K562 (cell line): Measurements from ENCODE around the gene LMOD1. TPM values are rescaled to one million over a fixed set of nuclear protein-coding genes. Genes with fewer than 3 reads are reported as not detected.
A peak's percentile ranks its signal among the peaks of the same experiment; 100 is the strongest.

Source experiments
- BACH1 ChIP-seq: fragments of 200-800 bp; sonication (Bioruptor generic); IDR thresholded peaks from 2 replicates; pipeline ENCODE4 v1.6.1; 2016; ENCODE audit warnings: missing genetic modification characterization, missing compliant biosample characterization
- C11orf30 ChIP-seq: fragments of 450-650 bp; IDR thresholded peaks from 2 replicates; pipeline ENCODE4 v1.6.1; 2016; ENCODE audit warnings: low read depth, mild to moderate bottlenecking
- CTBP1 ChIP-seq: fragments of 450-650 bp; IDR thresholded peaks from 2 replicates; pipeline ENCODE4 v1.6.1; 2016; ENCODE audit warnings: borderline replicate concordance
- ERF ChIP-seq: fragments of 450-650 bp; formaldehyde crosslinking; IDR thresholded peaks from 2 replicates; pipeline ENCODE4 v1.4.0; 2020; ENCODE audit warnings: mild to moderate bottlenecking, mixed read lengths
- GABPB1 ChIP-seq: sonication (generic); formaldehyde crosslinking; IDR thresholded peaks from 2 replicates; pipeline ENCODE4 v1.8.0; 2022; ENCODE audit warnings: mild to moderate bottlenecking, missing genetic modification reagents
- GATAD2A ChIP-seq: fragments of 450-650 bp; IDR thresholded peaks from 2 replicates; pipeline ENCODE4 v1.6.1; 2017
- IRF2 ChIP-seq: sonication (generic); formaldehyde crosslinking; IDR thresholded peaks from 2 replicates; pipeline ENCODE4 v1.8.1; 2022; ENCODE audit warnings: mild to moderate bottlenecking, missing genetic modification reagents
- JUN ChIP-seq, 2 experiments: sonication (generic) in 1 of 2; formaldehyde crosslinking in 1 of 2; IDR thresholded peaks; 2 replicates each; pipeline versions ENCODE4 v1.6.1 to v1.8.0; 2012 to 2022; ENCODE audit warnings: borderline replicate concordance in 2 of 2, mild to moderate bottlenecking in 2 of 2, improper control_type of control experiment in 1 of 2, low read depth in 1 of 2, low read length in 1 of 2, missing genetic modification reagents in 1 of 2
- MEIS2 ChIP-seq: fragments of 450-650 bp; IDR thresholded peaks from 2 replicates; pipeline ENCODE4 v1.6.1; 2014; ENCODE audit warnings: mild to moderate bottlenecking; ENCODE audit not compliant: partially characterized antibody
- NR1H2 ChIP-seq: sonication (generic); formaldehyde crosslinking; IDR thresholded peaks from 2 replicates; pipeline ENCODE4 v1.4.0; 2020; ENCODE audit warnings: mild to moderate bottlenecking, missing genetic modification reagents
- NRF1 ChIP-seq, 2 experiments: fragments of 450-650 bp; IDR thresholded peaks in 1 of 2; conservative IDR thresholded peaks in 1 of 2; 2 replicates each; pipeline ENCODE4 v1.6.1; 2014; ENCODE audit warnings: mild to moderate bottlenecking in 2 of 2
- PTRF ChIP-seq: fragments of 450-650 bp; IDR thresholded peaks from 2 replicates; pipeline ENCODE4 v1.6.1; 2016; ENCODE audit warnings: mild to moderate bottlenecking, missing genetic modification characterization, missing compliant biosample characterization
- SREBF2 ChIP-seq: sonication (generic); formaldehyde crosslinking; IDR thresholded peaks from 2 replicates; pipeline ENCODE4 v1.4.0; 2020; ENCODE audit warnings: mild to moderate bottlenecking, missing genetic modification reagents
- TAL1 ChIP-seq: fragments of 450-650 bp; IDR thresholded peaks from 2 replicates; pipeline ENCODE4 v1.6.1; 2016; ENCODE audit warnings: mild to moderate bottlenecking
- ZNF121 ChIP-seq: sonication (generic); formaldehyde crosslinking; conservative IDR thresholded peaks from 2 replicates; pipeline ENCODE4 v1.8.0; 2022; ENCODE audit warnings: missing genetic modification reagents
- ZNF253 ChIP-seq: fragments of 250-450 bp; sonication (Bioruptor Pico); conservative IDR thresholded peaks from 2 replicates; pipeline ENCODE4 v1.6.1; 2021; ENCODE audit warnings: mild to moderate bottlenecking
- ZNF282 ChIP-seq: sonication (generic); formaldehyde crosslinking; IDR thresholded peaks from 2 replicates; pipeline ENCODE4 v1.8.1; 2023; ENCODE audit warnings: missing genetic modification reagents
- ZNF740 ChIP-seq, 3 experiments: fragments of 200-800 bp in 1 of 3; sonication (Bioruptor generic) in 1 of 3; sonication (generic) in 1 of 3; formaldehyde crosslinking in 1 of 3; IDR thresholded peaks; 2 replicates each; pipeline versions ENCODE4 v1.6.1 to v1.8.0; 2016 to 2022; ENCODE audit warnings: mild to moderate bottlenecking in 2 of 3, missing compliant biosample characterization in 2 of 3, missing genetic modification characterization in 2 of 3, missing genetic modification reagents in 1 of 3
- polyA plus RNA-seq, 8 experiments: library from polyadenylated mRNA; depleted of rRNA in 4 of 8; stranded (reverse) in 5 of 8; unstranded in 3 of 8; fragments of >200 nt; fragmentation: Nextera tagmentation in 2 of 8; fragmentation: Illumina TruSeq in 1 of 8; extraction: Ambion mirVana in 2 of 8; extraction: Trizol in 1 of 8; gene quantifications; 2 replicates each; pipeline versions ENCODE4 v1.2.1 to v1.2.3, GENCODE V29; 2011 to 2014; ENCODE audit warnings: inconsistent platforms in 1 of 8, missing spikeins in 1 of 8
- total RNA-seq, 7 experiments: library from RNA; depleted of rRNA in 6 of 7; stranded (reverse); fragments of >200 nt in 6 of 7; fragmentation: Illumina TruSeq in 2 of 7; extraction: Trizol in 2 of 7; gene quantifications; 2 replicates each; pipeline versions ENCODE4 v1.2.1 to v1.2.3, GENCODE V29; 2011 to 2021; ENCODE audit warnings: low replicate concordance in 1 of 7
- TF ChIP-seq, protein P1 (sequence below): fragments of 250-450 bp; sonication (Bioruptor Pico); IDR thresholded peaks from 2 replicates; pipeline ENCODE4 v1.8.0; 2022; ENCODE audit warnings: moderate library complexity, mild to moderate bottlenecking, inconsistent platforms
- TF ChIP-seq, protein P2 (sequence below), 2 experiments: fragments of 450-650 bp in 1 of 2; sonication (generic) in 1 of 2; formaldehyde crosslinking in 1 of 2; IDR thresholded peaks in 1 of 2; conservative IDR thresholded peaks in 1 of 2; 2 replicates each; pipeline versions ENCODE4 v1.6.1 to v1.8.1; 2016 to 2023; ENCODE audit warnings: mild to moderate bottlenecking in 2 of 2, moderate library complexity in 2 of 2, inconsistent platforms in 1 of 2, missing genetic modification reagents in 1 of 2
- TF ChIP-seq, protein P3 (sequence below): fragments of 200-400 bp; formaldehyde crosslinking; IDR thresholded peaks from 2 replicates; pipeline ENCODE4 v1.6.1; 2017; ENCODE audit warnings: mild to moderate bottlenecking, low read depth, low read length, moderate library complexity
- TF ChIP-seq, protein P4 (sequence below): sonication (generic); formaldehyde crosslinking; IDR thresholded peaks from 2 replicates; pipeline ENCODE4 v1.8.0; 2022; ENCODE audit warnings: missing genetic modification reagents, mild to moderate bottlenecking, moderate library complexity, borderline replicate concordance

LMOD1 gene
- total and polyA plus RNA-seq, 9 of the 15 experiments (the other 6 are each of a cell fraction or from before 2014, with no cell fraction given): 0.03 to 0.54 (median 0.38) TPM; not detected in 1

DNA sequence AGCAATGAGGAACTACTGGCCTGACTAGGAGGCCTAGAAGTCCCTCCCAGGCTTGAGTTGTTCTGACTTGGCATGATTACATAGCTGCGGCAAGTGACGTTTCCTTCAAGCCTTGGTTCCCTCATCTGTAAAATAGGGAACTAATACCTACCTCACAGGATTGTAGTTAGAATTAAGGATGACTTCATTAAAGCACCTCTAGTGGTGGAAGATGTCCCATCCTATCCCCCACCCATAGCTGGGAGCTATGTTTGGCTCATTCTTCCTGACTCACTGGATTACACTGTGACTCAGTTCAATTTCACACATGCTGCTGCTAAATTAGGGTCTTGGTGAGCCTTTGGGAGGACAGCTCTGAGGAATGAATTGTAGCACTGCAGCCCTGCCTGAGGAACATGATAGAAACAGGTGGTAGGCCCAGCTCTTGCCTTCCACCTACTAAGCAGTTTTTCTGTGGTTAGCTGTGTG, 63.6 kb downstream of the LMOD1 start (continued):
- peak in 1 of 2 experiments; percentile 10; a peak in 1 of 4 replicates for TF ChIP-seq NRF1 (conservative IDR thresholded peaks at IDR 0.05 in 1 of 2, IDR thresholded peaks at IDR 0.05 in 1 of 2)
- peak; percentile 79; the same call in 1 of the 2 replicates for TF ChIP-seq JUN (IDR thresholded peaks at IDR 0.05; ENCODE audit: borderline replicate concordance, low read depth, low read length)
- no peak for TF ChIP-seq JUN (CRISPR knock-in tag; IDR thresholded peaks at IDR 0.05; ENCODE audit: borderline replicate concordance)
- 0 out of 2 replicates have a peak, but pooled peaks have one; percentile 27 for TF ChIP-seq GATAD2A
- no peak for TF ChIP-seq NR1H2 (CRISPR knock-in tag)
- TF ChIP-seq BACH1 (tag): peak; percentile 50; the same call in 1 of the 2 replicates
- TF ChIP-seq, protein P1, sequence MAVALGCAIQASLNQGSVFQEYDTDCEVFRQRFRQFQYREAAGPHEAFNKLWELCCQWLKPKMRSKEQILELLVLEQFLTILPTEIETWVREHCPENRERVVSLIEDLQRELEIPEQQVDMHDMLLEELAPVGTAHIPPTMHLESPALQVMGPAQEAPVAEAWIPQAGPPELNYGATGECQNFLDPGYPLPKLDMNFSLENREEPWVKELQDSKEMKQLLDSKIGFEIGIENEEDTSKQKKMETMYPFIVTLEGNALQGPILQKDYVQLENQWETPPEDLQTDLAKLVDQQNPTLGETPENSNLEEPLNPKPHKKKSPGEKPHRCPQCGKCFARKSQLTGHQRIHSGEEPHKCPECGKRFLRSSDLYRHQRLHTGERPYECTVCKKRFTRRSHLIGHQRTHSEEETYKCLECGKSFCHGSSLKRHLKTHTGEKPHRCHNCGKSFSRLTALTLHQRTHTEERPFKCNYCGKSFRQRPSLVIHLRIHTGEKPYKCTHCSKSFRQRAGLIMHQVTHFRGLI: no peak
- TF ChIP-seq, protein P2, sequence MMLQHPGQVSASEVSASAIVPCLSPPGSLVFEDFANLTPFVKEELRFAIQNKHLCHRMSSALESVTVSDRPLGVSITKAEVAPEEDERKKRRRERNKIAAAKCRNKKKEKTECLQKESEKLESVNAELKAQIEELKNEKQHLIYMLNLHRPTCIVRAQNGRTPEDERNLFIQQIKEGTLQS (IDR thresholded peaks at IDR 0.05): peak; percentile 80
- TF ChIP-seq, protein P2 (CRISPR knock-in tag; conservative IDR thresholded peaks at IDR 0.05): peak; percentile 64; the same call in 1 of the 2 replicates
- TF ChIP-seq MEIS2: peak; percentile 22
- TF ChIP-seq, protein P3, sequence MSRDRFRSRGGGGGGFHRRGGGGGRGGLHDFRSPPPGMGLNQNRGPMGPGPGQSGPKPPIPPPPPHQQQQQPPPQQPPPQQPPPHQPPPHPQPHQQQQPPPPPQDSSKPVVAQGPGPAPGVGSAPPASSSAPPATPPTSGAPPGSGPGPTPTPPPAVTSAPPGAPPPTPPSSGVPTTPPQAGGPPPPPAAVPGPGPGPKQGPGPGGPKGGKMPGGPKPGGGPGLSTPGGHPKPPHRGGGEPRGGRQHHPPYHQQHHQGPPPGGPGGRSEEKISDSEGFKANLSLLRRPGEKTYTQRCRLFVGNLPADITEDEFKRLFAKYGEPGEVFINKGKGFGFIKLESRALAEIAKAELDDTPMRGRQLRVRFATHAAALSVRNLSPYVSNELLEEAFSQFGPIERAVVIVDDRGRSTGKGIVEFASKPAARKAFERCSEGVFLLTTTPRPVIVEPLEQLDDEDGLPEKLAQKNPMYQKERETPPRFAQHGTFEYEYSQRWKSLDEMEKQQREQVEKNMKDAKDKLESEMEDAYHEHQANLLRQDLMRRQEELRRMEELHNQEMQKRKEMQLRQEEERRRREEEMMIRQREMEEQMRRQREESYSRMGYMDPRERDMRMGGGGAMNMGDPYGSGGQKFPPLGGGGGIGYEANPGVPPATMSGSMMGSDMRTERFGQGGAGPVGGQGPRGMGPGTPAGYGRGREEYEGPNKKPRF: no peak
- no peak for TF ChIP-seq TAL1
- TF ChIP-seq CTBP1: peak; percentile 46; the same call in 1 of the 2 replicates
- TF ChIP-seq ERF (CRISPR knock-in tag): no peak
- TF ChIP-seq ZNF253 (CRISPR knock-in tag): no peak
- no peak for TF ChIP-seq ZNF282 (CRISPR knock-in tag)
- peak; percentile 65; the same call in 1 of the 2 replicates for TF ChIP-seq ZNF740 (CRISPR knock-in tag; IDR thresholded peaks at IDR 0.05)
- no peak for TF ChIP-seq ZNF740 (tag; IDR thresholded peaks at IDR 0.05)
- 0 out of 2 replicates have a peak, but pooled peaks have one; percentile 50 for TF ChIP-seq GABPB1
- peak; percentile 59 for TF ChIP-seq C11orf30
- no peak for TF ChIP-seq PTRF
- TF ChIP-seq SREBF2 (CRISPR knock-in tag): no peak
- no peak for TF ChIP-seq IRF2 (CRISPR knock-in tag)
- no peak for TF ChIP-seq ZNF121
- TF ChIP-seq, protein P4, sequence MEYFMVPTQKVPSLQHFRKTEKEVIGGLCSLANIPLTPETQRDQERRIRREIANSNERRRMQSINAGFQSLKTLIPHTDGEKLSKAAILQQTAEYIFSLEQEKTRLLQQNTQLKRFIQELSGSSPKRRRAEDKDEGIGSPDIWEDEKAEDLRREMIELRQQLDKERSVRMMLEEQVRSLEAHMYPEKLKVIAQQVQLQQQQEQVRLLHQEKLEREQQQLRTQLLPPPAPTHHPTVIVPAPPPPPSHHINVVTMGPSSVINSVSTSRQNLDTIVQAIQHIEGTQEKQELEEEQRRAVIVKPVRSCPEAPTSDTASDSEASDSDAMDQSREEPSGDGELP (CRISPR knock-in tag): no peak
